MM.1S (cell line): ENCODE results near the gene PRKCA.

ENCODE experiments used
- EZH2 ChIP-seq: fragments of 300-600 bp; sonication (generic); optimal IDR thresholded peaks from 2 replicates; pipeline ENCODE3; 2017; ENCODE audit warnings: low read depth, mild to moderate bottlenecking, antibody characterized with exemption, low read length, mixed read lengths
- EZH2phosphoT487 ChIP-seq: fragments of 300-600 bp; sonication (generic); IDR thresholded peaks from 2 replicates; pipeline ENCODE4 v1.6.1; 2018; ENCODE audit warnings: antibody characterized with exemption, low read length
- TF ChIP-seq, protein P1 (sequence below): fragments of 300-600 bp; sonication (generic); IDR thresholded peaks from 2 replicates; pipeline ENCODE4 v1.5.1; 2016; ENCODE audit warnings: antibody characterized with exemption, low read length, mixed read lengths

DNA sequence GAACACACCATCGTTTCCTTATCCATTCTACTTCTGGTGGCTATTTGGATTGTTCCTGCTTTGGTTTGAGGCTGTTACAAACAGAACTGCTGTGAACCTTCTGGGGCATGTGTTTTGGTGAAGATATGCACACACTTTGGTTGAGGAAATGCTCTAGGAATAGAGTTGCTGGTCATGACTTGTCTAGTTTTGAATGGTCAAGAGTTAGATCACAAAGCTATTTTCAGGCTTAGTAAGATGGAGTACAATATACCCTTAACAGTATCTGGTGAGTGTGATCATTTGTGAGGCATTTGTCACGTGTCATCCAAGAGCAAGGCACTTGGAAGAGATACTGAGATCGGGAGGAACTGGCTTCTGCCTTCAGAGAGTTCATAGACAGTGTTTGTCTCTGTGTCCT, 485.5 kb downstream of the PRKCA start:
- TF ChIP-seq, protein P1, sequence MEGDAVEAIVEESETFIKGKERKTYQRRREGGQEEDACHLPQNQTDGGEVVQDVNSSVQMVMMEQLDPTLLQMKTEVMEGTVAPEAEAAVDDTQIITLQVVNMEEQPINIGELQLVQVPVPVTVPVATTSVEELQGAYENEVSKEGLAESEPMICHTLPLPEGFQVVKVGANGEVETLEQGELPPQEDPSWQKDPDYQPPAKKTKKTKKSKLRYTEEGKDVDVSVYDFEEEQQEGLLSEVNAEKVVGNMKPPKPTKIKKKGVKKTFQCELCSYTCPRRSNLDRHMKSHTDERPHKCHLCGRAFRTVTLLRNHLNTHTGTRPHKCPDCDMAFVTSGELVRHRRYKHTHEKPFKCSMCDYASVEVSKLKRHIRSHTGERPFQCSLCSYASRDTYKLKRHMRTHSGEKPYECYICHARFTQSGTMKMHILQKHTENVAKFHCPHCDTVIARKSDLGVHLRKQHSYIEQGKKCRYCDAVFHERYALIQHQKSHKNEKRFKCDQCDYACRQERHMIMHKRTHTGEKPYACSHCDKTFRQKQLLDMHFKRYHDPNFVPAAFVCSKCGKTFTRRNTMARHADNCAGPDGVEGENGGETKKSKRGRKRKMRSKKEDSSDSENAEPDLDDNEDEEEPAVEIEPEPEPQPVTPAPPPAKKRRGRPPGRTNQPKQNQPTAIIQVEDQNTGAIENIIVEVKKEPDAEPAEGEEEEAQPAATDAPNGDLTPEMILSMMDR, result no peak
- no peak for TF ChIP-seq EZH2
- TF ChIP-seq EZH2phosphoT487, result no peak
